ENCODE measurements around the gene IRF2. TPM values are rescaled to one million over a fixed set of nuclear protein-coding genes. Genes with fewer than 3 reads are reported as not detected.

IRF2 gene
- total RNA-seq, 2 experiments from 2014 or later, result 11.4 to 14.9 TPM

DNA sequence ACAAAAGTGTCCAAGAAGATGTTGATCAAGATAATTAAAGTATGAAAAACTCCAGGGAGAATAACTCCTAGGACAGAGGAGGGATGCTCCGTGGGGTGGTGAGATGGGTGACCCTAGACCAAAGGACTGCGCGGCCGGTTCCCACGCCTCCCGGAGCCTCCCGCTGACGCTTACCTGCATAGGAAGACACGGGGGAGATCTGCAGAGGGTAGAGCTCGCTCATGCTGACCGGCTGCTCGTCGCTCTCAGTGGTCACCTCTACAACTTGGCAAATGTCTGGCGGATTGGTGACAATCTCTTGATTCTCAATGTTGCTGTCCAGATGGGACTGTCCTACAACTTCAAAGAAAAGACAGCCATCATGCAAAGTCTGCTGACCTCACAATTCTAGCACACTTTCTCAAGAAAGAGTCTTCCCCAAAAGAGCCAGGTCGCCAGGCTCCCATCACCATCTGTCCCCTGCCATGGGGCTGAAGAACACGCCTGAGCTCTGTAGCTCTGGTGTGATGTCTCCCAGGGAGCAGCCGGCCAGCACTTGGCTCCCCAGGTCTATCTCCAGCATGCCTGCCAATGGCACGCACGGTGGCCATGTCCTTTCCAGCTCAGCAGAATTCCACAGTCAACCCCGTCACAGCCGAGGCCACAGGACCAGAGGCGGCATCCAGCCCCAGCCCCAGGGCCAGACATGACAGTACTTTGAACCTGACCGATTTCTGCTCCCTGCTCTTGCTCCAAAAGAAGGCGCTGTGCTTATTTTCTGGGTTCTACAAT, 75.4 kb downstream of the IRF2 start:
- POLR2A ChIA-PET, result interaction anchor here (0.8 kb wide), 1 partner anchor 11 kb away, joined by 7 read pairs; no protein-coding TSS in a partner anchor
- H3K4me1 ChIP-seq (ENCODE audit: insufficient read depth, low read length), result peaks cover 8% of the 10 kb centered on the region
- no peaks in the 10 kb centered on the region for H3K9me3 ChIP-seq (ENCODE audit: control insufficient read depth in 1 of 2, insufficient read depth in 1 of 2, low read length in 2 of 2)
- Mint-ChIP-seq H3K4me1 (ENCODE audit: low read depth) (peaks cover 7% of the 10 kb centered on the region), H3K4me3 (no peak overlapping the region), H3K27me3 (no peaks in the 10 kb centered on the region), H3K36me3 (ENCODE audit: low read depth) (peaks cover 97% of the 10 kb centered on the region), H3K9me3 (no peaks in the 10 kb centered on the region), H3K27ac (no peak overlapping the region)
- H3K27ac ChIP-seq (ENCODE audit: low read depth in 1 of 2, low read length in 2 of 2), result no peak overlapping the region
- CTCF ChIA-PET, result no interaction called here
- ATAC-seq (ENCODE audit: poor library complexity), result no peak
- intact Hi-C loops (cut with DNase I, micrococcal nuclease), result no loop called here
- peaks cover 94% of the 10 kb centered on the region for H3K36me3 ChIP-seq (ENCODE audit: insufficient read depth, low read length)
- TF ChIP-seq, protein P1, sequence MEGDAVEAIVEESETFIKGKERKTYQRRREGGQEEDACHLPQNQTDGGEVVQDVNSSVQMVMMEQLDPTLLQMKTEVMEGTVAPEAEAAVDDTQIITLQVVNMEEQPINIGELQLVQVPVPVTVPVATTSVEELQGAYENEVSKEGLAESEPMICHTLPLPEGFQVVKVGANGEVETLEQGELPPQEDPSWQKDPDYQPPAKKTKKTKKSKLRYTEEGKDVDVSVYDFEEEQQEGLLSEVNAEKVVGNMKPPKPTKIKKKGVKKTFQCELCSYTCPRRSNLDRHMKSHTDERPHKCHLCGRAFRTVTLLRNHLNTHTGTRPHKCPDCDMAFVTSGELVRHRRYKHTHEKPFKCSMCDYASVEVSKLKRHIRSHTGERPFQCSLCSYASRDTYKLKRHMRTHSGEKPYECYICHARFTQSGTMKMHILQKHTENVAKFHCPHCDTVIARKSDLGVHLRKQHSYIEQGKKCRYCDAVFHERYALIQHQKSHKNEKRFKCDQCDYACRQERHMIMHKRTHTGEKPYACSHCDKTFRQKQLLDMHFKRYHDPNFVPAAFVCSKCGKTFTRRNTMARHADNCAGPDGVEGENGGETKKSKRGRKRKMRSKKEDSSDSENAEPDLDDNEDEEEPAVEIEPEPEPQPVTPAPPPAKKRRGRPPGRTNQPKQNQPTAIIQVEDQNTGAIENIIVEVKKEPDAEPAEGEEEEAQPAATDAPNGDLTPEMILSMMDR (IDR thresholded peaks at IDR 0.05), result no peak
- H3K4me3 ChIP-seq (ENCODE audit: low read length), result no peak overlapping the region
- no peak for DNase-seq
- no peaks in the 10 kb centered on the region for H3K27me3 ChIP-seq (ENCODE audit: control insufficient read depth in 1 of 2, insufficient read depth in 2 of 2, low read length in 2 of 2)

DNA sequence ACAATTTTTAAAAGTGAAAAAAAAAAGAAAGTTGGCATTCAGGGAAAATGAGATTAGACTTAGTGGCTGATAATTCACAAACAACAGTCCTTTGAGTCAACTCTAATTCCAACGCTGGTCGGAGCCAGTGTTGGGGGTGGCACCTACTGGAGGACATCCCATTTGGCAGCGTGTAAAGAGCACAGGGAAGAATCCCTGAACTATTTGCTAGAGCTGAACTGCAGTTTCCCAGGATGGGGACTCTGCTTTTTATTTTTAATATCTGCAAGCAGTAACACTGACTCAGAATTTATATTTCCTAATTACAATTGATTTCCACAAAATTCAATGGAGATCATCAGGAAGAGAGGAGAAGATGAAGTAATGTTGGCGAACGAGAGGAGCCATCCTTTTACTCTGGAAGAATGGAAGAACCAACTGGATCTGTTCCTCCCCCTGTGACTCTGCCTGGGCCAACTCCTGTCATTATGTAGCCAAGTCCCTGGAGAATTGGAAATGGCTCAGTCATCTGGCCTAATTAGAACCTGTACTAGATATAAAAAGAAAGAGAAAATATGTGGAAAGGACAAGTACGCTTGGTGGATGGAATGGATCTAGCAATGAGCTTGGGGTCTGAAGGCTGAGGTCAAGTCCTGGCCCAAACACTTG, 76.7 kb downstream of the IRF2 start:
- H3K27ac ChIP-seq (ENCODE audit: low read depth in 1 of 2, low read length in 2 of 2), result no peak overlapping the region
- Mint-ChIP-seq H3K4me1 (ENCODE audit: low read depth) (peaks cover 7% of the 10 kb centered on the region), H3K4me3 (no peak overlapping the region), H3K9me3 (no peaks in the 10 kb centered on the region), H3K27me3 (no peaks in the 10 kb centered on the region), H3K27ac (no peak overlapping the region), H3K36me3 (ENCODE audit: low read depth) (peaks cover 97% of the 10 kb centered on the region)
- H3K4me3 ChIP-seq (ENCODE audit: low read length), result no peak overlapping the region
- no peaks in the 10 kb centered on the region for H3K27me3 ChIP-seq (ENCODE audit: control insufficient read depth in 1 of 2, insufficient read depth in 2 of 2, low read length in 2 of 2)
- TF ChIP-seq, protein P1 (IDR thresholded peaks at IDR 0.05), result no peak
- ChIA-PET CTCF (no interaction called here), POLR2A (no interaction called here)
- intact Hi-C loops (cut with DNase I, micrococcal nuclease), result no loop called here
- DNase-seq, result no peak
- H3K9me3 ChIP-seq (ENCODE audit: control insufficient read depth in 1 of 2, insufficient read depth in 1 of 2, low read length in 2 of 2), result no peaks in the 10 kb centered on the region
- no peak for ATAC-seq (ENCODE audit: poor library complexity)
- H3K4me1 ChIP-seq (ENCODE audit: insufficient read depth, low read length), result peaks cover 8% of the 10 kb centered on the region
- peaks cover 94% of the 10 kb centered on the region for H3K36me3 ChIP-seq (ENCODE audit: insufficient read depth, low read length)

DNA sequence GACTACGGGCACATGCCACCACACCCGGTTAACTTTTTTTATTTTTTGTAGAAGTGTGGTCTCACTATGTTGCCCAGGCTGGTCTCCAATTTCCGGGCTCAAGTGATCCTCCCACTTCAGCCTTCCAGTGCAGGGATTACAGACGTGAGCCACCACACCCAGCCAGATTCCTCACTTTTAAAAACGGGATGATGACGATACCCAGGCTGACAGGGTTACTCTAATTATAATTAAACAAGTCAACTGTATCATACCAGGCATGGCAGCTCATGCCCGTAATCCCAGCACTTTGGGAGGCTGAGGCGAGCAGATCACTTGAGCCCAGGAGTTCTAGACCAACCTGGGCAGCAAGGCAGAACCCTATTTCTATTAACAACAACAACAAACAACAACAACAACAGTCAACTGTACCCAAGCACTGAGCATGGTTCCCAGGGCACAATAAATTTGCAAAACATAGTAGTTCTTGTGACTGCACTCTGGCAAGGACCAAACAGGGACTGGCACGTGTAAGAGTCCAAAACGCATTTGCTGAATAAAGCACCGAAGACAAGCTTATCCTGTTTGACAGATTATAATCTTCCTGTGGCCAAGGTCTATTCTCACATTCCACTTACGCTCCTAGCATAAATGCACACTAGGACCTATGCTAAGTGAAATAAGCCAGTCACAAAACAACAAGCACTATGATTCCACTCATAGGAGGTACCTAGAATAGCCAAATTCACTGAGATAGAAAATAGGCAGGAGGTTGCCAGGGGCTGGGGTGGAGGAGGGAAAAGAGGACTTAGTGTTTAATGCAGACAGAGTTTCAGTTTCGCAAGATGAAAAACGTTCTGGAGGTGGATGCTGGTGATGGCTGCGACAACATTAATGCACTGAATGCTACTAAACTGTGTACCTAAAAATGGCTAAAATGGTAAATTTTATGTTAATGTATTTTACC, 77.5 kb downstream of the IRF2 start:
- H3K36me3 ChIP-seq (ENCODE audit: insufficient read depth, low read length), result peaks cover 94% of the 10 kb centered on the region
- ATAC-seq (ENCODE audit: poor library complexity) (no peak), DNase-seq (no peak)
- no peaks in the 10 kb centered on the region for H3K27me3 ChIP-seq (ENCODE audit: control insufficient read depth in 1 of 2, insufficient read depth in 2 of 2, low read length in 2 of 2)
- no peak overlapping the region for H3K27ac Mint-ChIP-seq
- no peaks in the 10 kb centered on the region for H3K27me3 Mint-ChIP-seq
- ChIA-PET POLR2A (no interaction called here), CTCF (no interaction called here)
- no peak overlapping the region for H3K4me3 Mint-ChIP-seq
- no peaks in the 10 kb centered on the region for H3K9me3 ChIP-seq (ENCODE audit: control insufficient read depth in 1 of 2, insufficient read depth in 1 of 2, low read length in 2 of 2)
- no peak overlapping the region for H3K27ac ChIP-seq (ENCODE audit: low read depth in 1 of 2, low read length in 2 of 2)
- no peaks in the 10 kb centered on the region for H3K9me3 Mint-ChIP-seq
- no peak overlapping the region for H3K4me3 ChIP-seq (ENCODE audit: low read length)
- TF ChIP-seq, protein P1 (IDR thresholded peaks at IDR 0.05), result no peak
- H3K4me1 ChIP-seq (ENCODE audit: insufficient read depth, low read length), result peaks cover 8% of the 10 kb centered on the region
- H3K4me1 Mint-ChIP-seq (ENCODE audit: low read depth), result peaks cover 7% of the 10 kb centered on the region
- peaks cover 97% of the 10 kb centered on the region for H3K36me3 Mint-ChIP-seq (ENCODE audit: low read depth)
- intact Hi-C loops (cut with DNase I, micrococcal nuclease), result no loop called here
